ENCODE data around the gene WDR33.

The WDR33 gene

GRCh38 chr2:127651971-127652550 is 158.9 kb downstream of the WDR33 start:
- no peak for DNase-seq

- DNase-seq = no peak
These were observed 159.6 kb downstream of the WDR33 start for GRCh38 chr2:127651381-127651809.

Measured in NCI-H1092 (cell line).